HepG2 (cell line): ENCODE data around the gene ARAP1. TPM values are rescaled to one million over a fixed set of nuclear protein-coding genes. Genes with fewer than 3 reads are reported as not detected.

Source experiments
- CBFB ChIP-seq: sonication (generic); formaldehyde crosslinking; IDR thresholded peaks from 2 replicates; pipeline ENCODE4 v1.4.0; 2020; ENCODE audit warnings: missing genetic modification reagents
- ETV5 ChIP-seq: IDR thresholded peaks from 2 replicates; pipeline ENCODE4 v1.6.1; 2018; ENCODE audit warnings: missing biosample characterization, missing genetic modification reagents, inconsistent platforms, borderline replicate concordance
- ETV6 ChIP-seq: sonication (generic); formaldehyde crosslinking; conservative IDR thresholded peaks from 2 replicates; pipeline ENCODE4 v1.4.0; 2020; ENCODE audit warnings: missing genetic modification reagents
- FOXJ3 ChIP-seq: sonication (generic); formaldehyde crosslinking; IDR thresholded peaks from 2 replicates; pipeline ENCODE4 v1.4.0; 2020; ENCODE audit warnings: missing genetic modification reagents, mild to moderate bottlenecking, borderline replicate concordance
- PAWR ChIP-seq: sonication (generic); formaldehyde crosslinking; IDR thresholded peaks from 2 replicates; pipeline ENCODE4 v1.4.0; 2020; ENCODE audit warnings: missing genetic modification reagents, mild to moderate bottlenecking, borderline replicate concordance
- SPEN ChIP-seq: sonication (generic); formaldehyde crosslinking; IDR thresholded peaks from 2 replicates; pipeline ENCODE4 v1.5.1; 2020; ENCODE audit warnings: low read depth, mild to moderate bottlenecking, missing genetic modification reagents
- ZBTB3 ChIP-seq: sonication (generic); formaldehyde crosslinking; IDR thresholded peaks from 2 replicates; pipeline ENCODE4 v1.4.0; 2020; ENCODE audit warnings: low read depth, mild to moderate bottlenecking, moderate library complexity, missing genetic modification reagents, borderline replicate concordance
- ZFP62 ChIP-seq: sonication (generic); formaldehyde crosslinking; IDR thresholded peaks from 2 replicates; pipeline ENCODE4 v1.4.0; 2020; ENCODE audit warnings: missing genetic modification reagents
- ZNF549 ChIP-seq: sonication (generic); formaldehyde crosslinking; IDR thresholded peaks from 2 replicates; pipeline ENCODE4 v1.5.0; 2020; ENCODE audit warnings: missing genetic modification reagents
- ZNF557 ChIP-seq: sonication (generic); formaldehyde crosslinking; IDR thresholded peaks from 2 replicates; pipeline ENCODE4 v1.4.0; 2020; ENCODE audit warnings: missing genetic modification reagents
- ZNF644 ChIP-seq: IDR thresholded peaks from 2 replicates; pipeline ENCODE4 v1.6.1; 2016; ENCODE audit warnings: low read depth
- ZNF761 ChIP-seq: sonication (generic); formaldehyde crosslinking; conservative IDR thresholded peaks from 2 replicates; pipeline ENCODE4 v1.4.0; 2020; ENCODE audit warnings: mild to moderate bottlenecking, missing genetic modification reagents
- ZNF782 ChIP-seq: sonication (generic); formaldehyde crosslinking; IDR thresholded peaks from 2 replicates; pipeline ENCODE4 v1.4.0; 2020; ENCODE audit warnings: missing genetic modification reagents, mild to moderate bottlenecking, borderline replicate concordance
- polyA plus RNA-seq, 8 experiments: library from polyadenylated mRNA; depleted of rRNA in 3 of 8; stranded (reverse) in 7 of 8; unstranded in 1 of 8; fragments of >200 nt; fragmentation: Illumina TruSeq in 4 of 8; extraction: Trizol in 4 of 8; gene quantifications; 2 replicates each; pipeline versions ENCODE4 v1.2.1 to v1.2.3, GENCODE V29; 2011 to 2016; ENCODE audit warnings: low read depth in 4 of 8, missing spikeins in 1 of 8, mixed read lengths in 1 of 8; ENCODE audit not compliant: insufficient read depth in 1 of 8
- total RNA-seq, 5 experiments: library from RNA; depleted of rRNA; stranded (reverse); fragments of >200 nt; fragmentation: Illumina TruSeq; extraction: Trizol; gene quantifications; 2 replicates each; pipeline ENCODE4 v1.2.3, GENCODE V29; 2016; ENCODE audit warnings: low read depth in 1 of 5
- TF ChIP-seq, protein P1 (sequence below): IDR thresholded peaks from 2 replicates; pipeline ENCODE4 v1.6.1; 2016; ENCODE audit warnings: low read depth, missing genetic modification reagents, missing compliant biosample characterization
- TF ChIP-seq, protein P2 (sequence below): sonication (generic); formaldehyde crosslinking; IDR thresholded peaks from 2 replicates; pipeline ENCODE4 v1.4.0; 2020; ENCODE audit warnings: missing genetic modification reagents, borderline replicate concordance
- TF ChIP-seq, protein P3 (sequence below): sonication (generic); formaldehyde crosslinking; IDR thresholded peaks from 2 replicates; pipeline ENCODE4 v1.4.0; 2020; ENCODE audit warnings: mild to moderate bottlenecking, missing genetic modification reagents

The ARAP1 gene
- total and polyA plus RNA-seq, 2 of the 13 experiments (the other 11 are each of a cell fraction or from before 2014, with no cell fraction given): 43.2 to 55.5 TPM

DNA sequence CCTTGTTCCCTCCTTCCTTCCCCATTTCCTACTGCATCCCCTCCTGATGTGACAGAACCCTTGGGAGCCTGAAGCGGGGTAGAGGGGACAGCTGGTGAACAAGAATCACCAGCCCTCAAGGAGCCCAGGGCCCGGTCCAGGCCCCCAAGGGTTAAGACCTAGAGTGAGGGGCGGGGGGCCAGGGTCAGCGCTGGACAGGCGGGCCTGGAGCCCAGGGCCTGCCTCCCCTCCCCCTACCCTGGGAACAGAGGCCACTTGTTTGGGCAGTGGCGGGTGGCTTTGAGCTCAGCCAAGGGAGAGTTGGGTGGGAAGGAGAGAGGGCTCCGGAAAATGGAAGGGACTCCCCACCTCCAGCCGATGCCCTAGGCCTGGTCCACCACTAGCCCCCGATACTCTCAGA lies 2.1 kb downstream of the ARAP1 start (continued):
- TF ChIP-seq SPEN (CRISPR knock-in tag) (peak; percentile 34; the same call in 1 of the 2 replicates), ZNF644 (CRISPR knock-in tag) (no peak), ZNF761 (CRISPR knock-in tag) (0 out of 2 replicates have a peak, but pooled peaks have one; percentile 29), ZFP62 (CRISPR knock-in tag) (no peak), CBFB (CRISPR knock-in tag) (0 out of 2 replicates have a peak, but pooled peaks have one; percentile 54), ZBTB3 (no peak), ETV5 (CRISPR knock-in tag) (no peak), PAWR (CRISPR knock-in tag) (no peak), FOXJ3 (CRISPR knock-in tag) (no peak), ZNF782 (CRISPR knock-in tag) (no peak), ZNF549 (no peak), ZNF557 (no peak), ETV6 (CRISPR knock-in tag) (peak; percentile 27; the same call in 1 of the 2 replicates)
- TF ChIP-seq, protein P1, sequence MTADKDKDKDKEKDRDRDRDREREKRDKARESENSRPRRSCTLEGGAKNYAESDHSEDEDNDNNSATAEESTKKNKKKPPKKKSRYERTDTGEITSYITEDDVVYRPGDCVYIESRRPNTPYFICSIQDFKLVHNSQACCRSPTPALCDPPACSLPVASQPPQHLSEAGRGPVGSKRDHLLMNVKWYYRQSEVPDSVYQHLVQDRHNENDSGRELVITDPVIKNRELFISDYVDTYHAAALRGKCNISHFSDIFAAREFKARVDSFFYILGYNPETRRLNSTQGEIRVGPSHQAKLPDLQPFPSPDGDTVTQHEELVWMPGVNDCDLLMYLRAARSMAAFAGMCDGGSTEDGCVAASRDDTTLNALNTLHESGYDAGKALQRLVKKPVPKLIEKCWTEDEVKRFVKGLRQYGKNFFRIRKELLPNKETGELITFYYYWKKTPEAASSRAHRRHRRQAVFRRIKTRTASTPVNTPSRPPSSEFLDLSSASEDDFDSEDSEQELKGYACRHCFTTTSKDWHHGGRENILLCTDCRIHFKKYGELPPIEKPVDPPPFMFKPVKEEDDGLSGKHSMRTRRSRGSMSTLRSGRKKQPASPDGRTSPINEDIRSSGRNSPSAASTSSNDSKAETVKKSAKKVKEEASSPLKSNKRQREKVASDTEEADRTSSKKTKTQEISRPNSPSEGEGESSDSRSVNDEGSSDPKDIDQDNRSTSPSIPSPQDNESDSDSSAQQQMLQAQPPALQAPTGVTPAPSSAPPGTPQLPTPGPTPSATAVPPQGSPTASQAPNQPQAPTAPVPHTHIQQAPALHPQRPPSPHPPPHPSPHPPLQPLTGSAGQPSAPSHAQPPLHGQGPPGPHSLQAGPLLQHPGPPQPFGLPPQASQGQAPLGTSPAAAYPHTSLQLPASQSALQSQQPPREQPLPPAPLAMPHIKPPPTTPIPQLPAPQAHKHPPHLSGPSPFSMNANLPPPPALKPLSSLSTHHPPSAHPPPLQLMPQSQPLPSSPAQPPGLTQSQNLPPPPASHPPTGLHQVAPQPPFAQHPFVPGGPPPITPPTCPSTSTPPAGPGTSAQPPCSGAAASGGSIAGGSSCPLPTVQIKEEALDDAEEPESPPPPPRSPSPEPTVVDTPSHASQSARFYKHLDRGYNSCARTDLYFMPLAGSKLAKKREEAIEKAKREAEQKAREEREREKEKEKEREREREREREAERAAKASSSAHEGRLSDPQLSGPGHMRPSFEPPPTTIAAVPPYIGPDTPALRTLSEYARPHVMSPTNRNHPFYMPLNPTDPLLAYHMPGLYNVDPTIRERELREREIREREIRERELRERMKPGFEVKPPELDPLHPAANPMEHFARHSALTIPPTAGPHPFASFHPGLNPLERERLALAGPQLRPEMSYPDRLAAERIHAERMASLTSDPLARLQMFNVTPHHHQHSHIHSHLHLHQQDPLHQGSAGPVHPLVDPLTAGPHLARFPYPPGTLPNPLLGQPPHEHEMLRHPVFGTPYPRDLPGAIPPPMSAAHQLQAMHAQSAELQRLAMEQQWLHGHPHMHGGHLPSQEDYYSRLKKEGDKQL (CRISPR knock-in tag): no peak
- TF ChIP-seq, protein P2, sequence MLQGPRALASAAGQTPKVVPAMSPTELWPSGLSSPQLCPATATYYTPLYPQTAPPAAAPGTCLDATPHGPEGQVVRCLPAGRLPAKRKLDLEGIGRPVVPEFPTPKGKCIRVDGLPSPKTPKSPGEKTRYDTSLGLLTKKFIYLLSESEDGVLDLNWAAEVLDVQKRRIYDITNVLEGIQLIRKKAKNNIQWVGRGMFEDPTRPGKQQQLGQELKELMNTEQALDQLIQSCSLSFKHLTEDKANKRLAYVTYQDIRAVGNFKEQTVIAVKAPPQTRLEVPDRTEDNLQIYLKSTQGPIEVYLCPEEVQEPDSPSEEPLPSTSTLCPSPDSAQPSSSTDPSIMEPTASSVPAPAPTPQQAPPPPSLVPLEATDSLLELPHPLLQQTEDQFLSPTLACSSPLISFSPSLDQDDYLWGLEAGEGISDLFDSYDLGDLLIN: no peak
- TF ChIP-seq, protein P3, sequence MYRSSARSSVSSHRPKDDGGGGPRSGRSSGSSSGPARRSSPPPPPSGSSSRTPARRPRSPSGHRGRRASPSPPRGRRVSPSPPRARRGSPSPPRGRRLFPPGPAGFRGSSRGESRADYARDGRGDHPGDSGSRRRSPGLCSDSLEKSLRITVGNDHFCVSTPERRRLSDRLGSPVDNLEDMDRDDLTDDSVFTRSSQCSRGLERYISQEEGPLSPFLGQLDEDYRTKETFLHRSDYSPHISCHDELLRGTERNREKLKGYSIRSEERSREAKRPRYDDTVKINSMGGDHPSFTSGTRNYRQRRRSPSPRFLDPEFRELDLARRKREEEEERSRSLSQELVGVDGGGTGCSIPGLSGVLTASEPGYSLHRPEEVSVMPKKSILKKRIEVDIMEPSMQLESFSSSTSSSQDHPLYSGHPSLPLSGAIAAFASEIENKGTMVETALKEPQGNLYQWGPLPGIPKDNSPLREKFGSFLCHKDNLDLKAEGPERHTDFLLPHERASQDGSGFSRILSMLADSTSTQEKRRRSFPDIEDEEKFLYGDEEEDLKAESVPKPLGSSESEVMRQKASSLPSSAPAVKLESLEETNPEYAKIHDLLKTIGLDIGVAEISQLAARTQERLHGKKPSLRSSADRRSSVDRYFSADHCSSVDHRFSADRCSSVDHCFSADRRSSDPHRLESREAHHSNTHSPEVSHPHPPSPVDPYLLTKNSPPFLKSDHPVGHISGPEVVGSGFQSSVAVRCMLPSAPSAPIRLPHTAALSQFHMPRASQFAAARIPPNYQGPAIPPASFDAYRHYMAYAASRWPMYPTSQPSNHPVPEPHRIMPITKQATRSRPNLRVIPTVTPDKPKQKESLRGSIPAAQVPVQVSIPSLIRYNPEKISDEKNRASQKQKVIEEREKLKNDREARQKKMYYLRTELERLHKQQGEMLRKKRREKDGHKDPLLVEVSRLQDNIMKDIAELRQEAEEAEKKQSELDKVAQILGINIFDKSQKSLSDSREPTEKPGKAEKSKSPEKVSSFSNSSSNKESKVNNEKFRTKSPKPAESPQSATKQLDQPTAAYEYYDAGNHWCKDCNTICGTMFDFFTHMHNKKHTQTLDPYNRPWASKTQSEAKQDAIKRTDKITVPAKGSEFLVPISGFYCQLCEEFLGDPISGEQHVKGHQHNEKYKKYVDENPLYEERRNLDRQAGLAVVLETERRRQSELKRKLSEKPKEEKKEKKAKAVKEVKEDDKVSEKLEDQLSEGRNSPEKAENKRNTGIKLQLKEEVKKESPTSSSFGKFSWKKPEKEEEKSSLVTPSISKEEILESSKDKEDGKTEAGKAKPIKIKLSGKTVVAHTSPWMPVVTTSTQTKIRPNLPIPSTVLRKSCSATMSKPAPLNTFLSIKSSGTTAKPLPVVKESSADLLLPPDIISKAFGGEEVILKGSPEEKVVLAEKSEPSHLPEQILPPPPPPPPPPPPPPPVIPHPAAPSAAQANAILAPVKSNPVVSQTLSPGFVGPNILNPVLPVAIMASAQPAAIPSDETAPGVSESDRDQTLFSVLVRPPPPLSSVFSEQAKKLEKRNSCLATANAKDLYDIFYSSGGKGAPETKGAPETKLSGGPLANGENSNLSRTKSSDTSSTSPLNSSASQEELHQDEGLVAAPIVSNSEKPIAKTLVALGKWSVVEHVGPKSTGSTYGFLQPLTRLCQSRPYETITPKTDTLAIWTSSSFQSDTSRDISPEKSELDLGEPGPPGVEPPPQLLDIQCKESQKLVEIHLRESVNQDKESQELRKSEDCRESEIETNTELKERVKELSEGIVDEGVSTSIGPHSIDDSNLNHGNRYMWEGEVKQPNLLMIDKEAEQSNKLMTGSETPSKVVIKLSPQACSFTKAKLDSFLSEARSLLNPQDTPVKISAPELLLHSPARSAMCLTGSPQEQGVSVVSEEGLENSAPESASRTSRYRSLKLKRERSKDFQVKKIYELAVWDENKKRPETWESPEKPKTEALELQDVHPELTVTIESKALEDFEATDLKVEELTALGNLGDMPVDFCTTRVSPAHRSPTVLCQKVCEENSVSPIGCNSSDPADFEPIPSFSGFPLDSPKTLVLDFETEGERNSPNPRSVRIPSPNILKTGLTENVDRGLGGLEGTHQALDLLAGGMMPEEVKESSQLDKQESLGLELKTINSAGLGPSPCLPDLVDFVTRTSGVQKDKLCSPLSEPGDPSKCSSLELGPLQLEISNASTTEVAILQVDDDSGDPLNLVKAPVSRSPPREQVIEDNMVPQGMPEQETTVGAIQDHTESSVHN: no peak
